ENCODE measurements around the gene ZC3H4. TPM values are rescaled to one million over a fixed set of nuclear protein-coding genes. Genes with fewer than 3 reads are reported as not detected.

ZC3H4 gene
- total RNA-seq, 1 experiment from 2014 or later: 51.9 TPM

GRCh38 chr19:47111006-47111621 lies 2.5 kb downstream of the ZC3H4 start:
- peak overlapping the region; percentile 71 for H3K4me3 ChIP-seq
- TF ChIP-seq EZH2 (IDR thresholded peaks at IDR 0.05; ENCODE audit: low read depth): no peak
- no peak for TF ChIP-seq CTCF (conservative IDR thresholded peaks at IDR 0.05)
- no peaks in the 10 kb centered on the region for H3K9me2 ChIP-seq (ENCODE audit: insufficient read depth)
- TSS peak; percentile 31 for BruUV-seq (replicated peaks)
- peaks cover 51% of the 10 kb centered on the region for H3K4me1 ChIP-seq (replicated peaks; ENCODE audit: insufficient read depth)
- peaks cover 52% of the 10 kb centered on the region for H3F3A ChIP-seq (ENCODE audit: insufficient read depth, low read depth)
- H3K79me2 ChIP-seq (ENCODE audit: low read depth): peaks cover 61% of the 10 kb centered on the region
- H4K20me1 ChIP-seq (ENCODE audit: insufficient read depth): peaks cover 10% of the 10 kb centered on the region; the same call in 1 of the 2 replicates
- no peak overlapping the region for H2AFZ ChIP-seq
- ChIA-PET POLR2A (ENCODE audit: unreplicated experiment) (no interaction called here), CTCF (no interaction called here)
- intact Hi-C loops (cut with micrococcal nuclease; ENCODE audit: unreplicated experiment): no loop called here
- H3K9me3 ChIP-seq (ENCODE audit: insufficient read depth, low read depth): no peaks in the 10 kb centered on the region
- no peak for DNase-seq
- peak overlapping the region; percentile 98 for H3K27ac ChIP-seq
- H3K36me3 ChIP-seq (ENCODE audit: low read depth): peaks cover 19% of the 10 kb centered on the region
- no peaks in the 10 kb centered on the region for H3K27me3 ChIP-seq (ENCODE audit: insufficient read depth, low read depth)
- peak overlapping the region; percentile 86 for H3K4me2 ChIP-seq

- Histone ChIP-seq H3K4me1 (replicated peaks; ENCODE audit: insufficient read depth) (peaks cover 51% of the 10 kb centered on the region), H3K4me3 (peak overlapping the region; percentile 71), H2AFZ (no peak overlapping the region), H3K27me3 (ENCODE audit: insufficient read depth, low read depth) (no peaks in the 10 kb centered on the region), H3K9me2 (ENCODE audit: insufficient read depth) (no peaks in the 10 kb centered on the region), H3K36me3 (ENCODE audit: low read depth) (peaks cover 21% of the 10 kb centered on the region), H3K27ac (peak overlapping the region; percentile 98), H3K79me2 (ENCODE audit: low read depth) (peaks cover 67% of the 10 kb centered on the region), H3K4me2 (peak overlapping the region; percentile 86), H4K20me1 (ENCODE audit: insufficient read depth) (peaks cover 11% of the 10 kb centered on the region; the same call in 1 of the 2 replicates), H3K9me3 (ENCODE audit: insufficient read depth, low read depth) (no peaks in the 10 kb centered on the region), H3F3A (ENCODE audit: insufficient read depth, low read depth) (peaks cover 51% of the 10 kb centered on the region)
- DNase-seq: no peak
- intact Hi-C loops (cut with micrococcal nuclease; ENCODE audit: unreplicated experiment): no loop called here
- no peak for TF ChIP-seq CTCF (conservative IDR thresholded peaks at IDR 0.05)
- TF ChIP-seq EZH2 (IDR thresholded peaks at IDR 0.05; ENCODE audit: low read depth): no peak
- CTCF ChIA-PET: no interaction called here
- POLR2A ChIA-PET (ENCODE audit: unreplicated experiment): interaction anchor here (0.6 kb wide), 1 partner anchor 541 kb away, joined by 4 read pairs; no protein-coding TSS in a partner anchor
- no TSS peak for BruUV-seq (replicated peaks)
These were observed 3.0 kb downstream of the ZC3H4 start for GRCh38 chr19:47110521-47111005.

GRCh38 chr19:47109541-47110375 lies 3.8 kb downstream of the ZC3H4 start:
- Histone ChIP-seq H3K79me2 (ENCODE audit: low read depth) (peaks cover 75% of the 10 kb centered on the region), H3K27me3 (ENCODE audit: insufficient read depth, low read depth) (no peaks in the 10 kb centered on the region), H3K4me2 (peak overlapping the region; percentile 86), H3K9me2 (ENCODE audit: insufficient read depth) (no peaks in the 10 kb centered on the region), H3K4me3 (peak overlapping the region; percentile 71), H3K4me1 (replicated peaks; ENCODE audit: insufficient read depth) (peaks cover 51% of the 10 kb centered on the region), H3F3A (ENCODE audit: insufficient read depth, low read depth) (peaks cover 51% of the 10 kb centered on the region), H3K9me3 (ENCODE audit: insufficient read depth, low read depth) (no peaks in the 10 kb centered on the region), H2AFZ (no peak overlapping the region), H4K20me1 (ENCODE audit: insufficient read depth) (peaks cover 11% of the 10 kb centered on the region; the same call in 1 of the 2 replicates), H3K36me3 (ENCODE audit: low read depth) (peaks cover 21% of the 10 kb centered on the region), H3K27ac (peak overlapping the region; percentile 98)
- POLR2A ChIA-PET (ENCODE audit: unreplicated experiment): interaction anchor here (0.6 kb wide), 1 partner anchor 540 kb away, joined by 4 read pairs; no protein-coding TSS in a partner anchor
- intact Hi-C loops (cut with micrococcal nuclease; ENCODE audit: unreplicated experiment): no loop called here
- DNase-seq: no peak
- BruUV-seq (replicated peaks): no TSS peak
- CTCF ChIA-PET: no interaction called here
- TF ChIP-seq EZH2 (IDR thresholded peaks at IDR 0.05; ENCODE audit: low read depth): no peak
- TF ChIP-seq CTCF (conservative IDR thresholded peaks at IDR 0.05): no peak

All from PC-9 (cell line).